ENCODE results near the gene NAV3.
A peak's percentile ranks its signal among the peaks of the same experiment; 100 is the strongest.

NAV3 gene

GRCh38 chr12:77998236-77998786, 167.6 kb downstream of the NAV3 start:
- no peak for DNase-seq

DNA sequence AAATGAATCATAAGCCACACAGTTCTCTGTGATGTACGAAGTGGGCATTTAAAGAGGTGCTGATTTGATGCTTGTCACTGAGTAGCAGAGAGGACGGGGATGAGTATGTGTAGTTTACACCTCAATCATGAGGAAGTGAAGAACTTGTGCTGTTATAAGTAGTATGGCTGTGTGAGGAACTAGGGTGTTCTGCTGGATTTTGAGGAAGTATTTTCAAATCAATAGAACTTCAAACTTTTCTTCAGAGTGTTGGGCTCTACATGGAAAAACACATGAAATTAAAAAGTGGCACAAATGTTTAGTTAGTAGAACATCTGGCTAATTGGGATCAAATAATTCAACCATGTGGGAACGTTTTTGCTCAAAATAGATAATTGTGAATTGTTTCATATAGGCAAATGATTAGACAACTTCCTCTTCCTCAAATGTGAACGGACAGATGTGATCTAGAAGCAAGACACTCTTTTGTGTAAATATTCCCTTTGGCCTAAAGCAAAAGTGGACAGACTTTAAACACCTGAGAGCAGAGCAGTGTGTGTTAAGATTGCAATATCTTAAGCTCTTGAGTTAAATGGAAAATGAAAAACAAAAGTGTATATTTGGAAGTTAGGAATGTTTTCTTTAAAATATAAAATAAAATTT, 168.5 kb downstream of the NAV3 start:
- DNase-seq, result no peak

- DNase-seq, result peak in 1 of 2 experiments; percentile 45
Measured at GRCh38 chr12:78002878-78003277, 172.2 kb downstream of the NAV3 start.

- no peak for DNase-seq
Measured at GRCh38 chr12:78004249-78005093, 173.8 kb downstream of the NAV3 start.

- no peak for DNase-seq
Measured at GRCh38 chr12:78005094-78005492, 174.4 kb downstream of the NAV3 start.

GRCh38 chr12:78007173-78007572, 176.5 kb downstream of the NAV3 start:
- DNase-seq, result no peak

DNA sequence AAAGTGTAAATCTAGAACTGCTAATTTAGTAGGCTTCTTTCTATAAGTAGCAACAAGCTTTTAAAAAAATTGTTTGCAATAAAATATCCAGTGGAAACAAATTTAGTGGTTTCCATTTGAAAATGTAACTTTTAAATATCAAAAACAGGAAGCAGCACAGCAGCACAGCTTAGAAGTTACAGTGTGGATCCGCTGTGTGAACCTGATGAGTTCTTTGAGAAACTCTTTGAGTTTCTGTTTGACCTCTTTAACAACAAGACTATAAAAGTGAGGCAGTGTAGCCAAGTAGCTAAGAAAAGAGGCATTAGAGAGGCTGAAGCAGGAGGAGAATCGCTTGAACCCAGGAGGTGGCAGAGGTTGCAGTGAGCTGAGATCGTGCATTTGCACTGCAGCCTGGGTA, 178.3 kb downstream of the NAV3 start:
- DNase-seq, result no peak

GRCh38 chr12:78018171-78018910, 187.6 kb downstream of the NAV3 start:
- no peak for DNase-seq

DNA sequence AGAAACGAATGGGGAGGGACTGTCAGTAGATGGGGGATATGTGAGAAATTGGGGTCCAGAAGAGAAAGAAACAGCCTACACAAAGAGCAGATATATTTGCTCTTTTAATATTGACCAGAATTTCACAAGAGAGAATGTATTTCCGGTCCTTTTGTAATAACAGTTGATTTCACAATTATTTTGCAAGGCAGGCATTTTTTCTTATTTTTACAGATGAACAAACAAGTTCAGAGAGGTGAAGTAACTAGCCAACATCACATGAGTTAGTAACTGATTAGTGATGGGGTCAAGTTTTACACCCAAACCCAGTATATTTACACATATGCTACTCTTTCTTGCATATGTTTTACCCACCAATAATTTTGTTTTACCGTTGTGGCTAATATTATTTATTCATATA, 188.2 kb downstream of the NAV3 start:
- no peak for DNase-seq

- DNase-seq, result no peak
Measured at GRCh38 chr12:78028426-78028825, 197.7 kb downstream of the NAV3 start.

- DNase-seq, result no peak
Measured at GRCh38 chr12:78034025-78034424, 203.3 kb downstream of the NAV3 start.

GRCh38 chr12:78035901-78036606, 205.4 kb downstream of the NAV3 start:
- peak in 1 of 2 experiments; percentile 2 for DNase-seq

GRCh38 chr12:78036874-78037273, 206.2 kb downstream of the NAV3 start:
- DNase-seq, result no peak

- DNase-seq, result no peak
Measured at GRCh38 chr12:78037707-78038106, 207.0 kb downstream of the NAV3 start.

GRCh38 chr12:78038541-78038940, 207.8 kb downstream of the NAV3 start:
- DNase-seq, result no peak

- no peak for DNase-seq
Measured at GRCh38 chr12:78038986-78039385, 208.3 kb downstream of the NAV3 start.

GRCh38 chr12:78040111-78040510, 209.4 kb downstream of the NAV3 start:
- no peak for DNase-seq

DNA sequence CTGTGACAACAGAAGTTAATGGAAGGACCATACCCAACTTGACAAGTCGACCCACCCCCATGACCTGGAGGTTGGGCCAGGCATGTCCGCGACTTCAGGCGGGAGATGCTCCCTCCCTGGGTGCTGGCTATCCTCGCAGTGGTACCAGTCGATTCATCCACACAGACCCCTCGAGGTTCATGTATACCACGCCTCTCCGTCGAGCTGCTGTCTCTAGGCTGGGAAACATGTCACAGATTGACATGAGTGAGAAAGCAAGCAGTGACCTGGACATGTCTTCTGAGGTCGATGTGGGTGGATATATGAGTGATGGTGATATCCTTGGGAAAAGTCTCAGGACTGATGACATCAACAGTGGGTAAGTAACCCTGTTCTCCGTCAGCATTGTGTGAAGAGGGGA, 220.1 kb downstream of the NAV3 start:
- no peak for DNase-seq

- DNase-seq, result no peak
Measured at GRCh38 chr12:78055545-78055944, 224.9 kb downstream of the NAV3 start.

DNA sequence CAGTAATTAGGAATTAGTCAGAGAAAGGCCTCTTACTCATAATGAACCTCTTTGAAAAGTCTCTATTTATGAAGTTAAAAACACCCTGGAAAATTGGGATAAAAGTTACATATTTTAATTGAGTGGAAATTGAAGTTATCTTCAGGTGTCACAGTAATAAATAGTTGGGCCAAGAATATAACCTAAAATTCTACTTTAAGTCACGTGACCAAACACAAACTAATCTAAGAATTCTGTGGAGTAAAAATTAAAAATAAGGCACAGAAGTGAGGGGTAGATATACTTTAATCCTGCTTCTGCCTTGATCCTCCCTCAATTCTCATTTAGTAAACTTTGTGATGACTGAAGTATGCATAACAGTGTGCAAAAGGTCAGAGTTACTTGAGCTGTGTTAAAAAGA, 226.4 kb downstream of the NAV3 start:
- DNase-seq, result no peak

GRCh38 chr12:78060186-78060585, 229.5 kb downstream of the NAV3 start:
- no peak for DNase-seq

- no peak for DNase-seq
Measured at GRCh38 chr12:78062786-78063185, 232.1 kb downstream of the NAV3 start.

Data from NCI-H526 (cell line).